Esophagus muscularis mucosa (tissue), 4 donors: ENCODE results near the gene STIP1. TPM values are rescaled to one million over a fixed set of nuclear protein-coding genes. Genes with fewer than 3 reads are reported as not detected.

Experiments used
- DNase-seq: peaks from one replicate; pipeline ENCODE4 v3.0.0-alpha.2; 2017; ENCODE audit errors: extremely low spot score
- H3K27ac ChIP-seq, 4 donors: fragments of 200-600 bp; sonication (generic); replicated peaks in 1 of 4; 1 replicate in 3 of 4; 2 replicates in 1 of 4; pipeline ENCODE4 v1.5.1; 2016 to 2019; ENCODE audit warnings: mild to moderate bottlenecking in 1 of 4
- H3K27me3 ChIP-seq, 4 donors: fragments of 200-600 bp; sonication (generic); one replicate each; pipeline versions ENCODE4 v1.5.1 to v1.6.0; 2016 to 2019
- H3K36me3 ChIP-seq, 4 donors: fragments of 200-600 bp; sonication (generic); one replicate each; pipeline ENCODE4 v1.5.1; 2016 to 2019
- H3K4me1 ChIP-seq, 4 donors: fragments of 200-600 bp; sonication (generic); one replicate each; pipeline ENCODE4 v1.5.1; 2016 to 2019
- H3K4me3 ChIP-seq, 4 donors: fragments of 200-600 bp; sonication (generic); 1 replicate in 2 of 4; 2 replicates in 2 of 4; pipeline ENCODE4 v1.5.1; 2016 to 2019; ENCODE audit warnings: mild to moderate bottlenecking in 4 of 4, moderate library complexity in 1 of 4
- H3K9me3 ChIP-seq, 4 donors: fragments of 200-600 bp; sonication (generic); 1 replicate in 3 of 4; 2 replicates in 1 of 4; pipeline ENCODE4 v1.5.1; 2016 to 2019
- EP300 ChIP-seq: sonication (generic); formaldehyde crosslinking; IDR thresholded peaks from one replicate; pipeline ENCODE4 v1.6.1; 2017; ENCODE audit warnings: antibody characterized with exemption
- POLR2A ChIP-seq: fragments of 450-650 bp; IDR thresholded peaks from one replicate; pipeline ENCODE4 v1.6.1; 2017; ENCODE audit warnings: antibody characterized with exemption, moderate library complexity, mild to moderate bottlenecking, low read depth
- POLR2AphosphoS5 ChIP-seq, 2 donors: sonication (generic); formaldehyde crosslinking; IDR thresholded peaks; one replicate each; pipeline ENCODE4 v1.6.1; 2017; ENCODE audit warnings: antibody characterized with exemption in 2 of 2
- WGBS: methylation state at CpG from one replicate; pipeline ENCODE4 v1.1.5; 2018; 5-methylcytosine and 5-hydroxymethylcytosine counted together
- intact Hi-C: fragments of 100-400 bp; cut with DNase I; formaldehyde crosslinking; loops from one replicate; pipeline ENCODE4 v1.15.1; 2023
- total RNA-seq, 4 donors: library from RNA; depleted of rRNA; stranded (reverse); fragments of >200 nt; gene quantifications; one replicate each; pipeline versions ENCODE4 v1.1.0 to v1.2.1, GENCODE V29; 2016
- TF ChIP-seq, protein P1 (sequence below), 3 experiments: fragments of 200-600 bp in 2 of 3; fragments of 450-650 bp in 1 of 3; sonication (generic) in 2 of 3; IDR thresholded peaks; one replicate each; pipeline ENCODE4 v1.5.1; 2017 to 2019; ENCODE audit warnings: antibody characterized with exemption in 3 of 3, mild to moderate bottlenecking in 2 of 3, moderate library complexity in 1 of 3

Gene STIP1
- total RNA-seq, 4 donors from 2014 or later = 82.2 to 116 (median 101) TPM

GRCh38 chr11:64196626-64197025 is 10.7 kb downstream of the STIP1 start:
- H3K4me1 ChIP-seq = peaks cover 0 to 8% (median 0%) of the 10 kb centered on the region in 4 donors
- DNase-seq = no peak
- H3K27me3 ChIP-seq = no peaks in the 10 kb centered on the region
- H3K36me3 ChIP-seq = peaks cover 76 to 93% (median 91%) of the 10 kb centered on the region in 4 donors
- intact Hi-C loops = no loop called here
- H3K4me3 ChIP-seq = no peak overlapping the region
- TF ChIP-seq POLR2A = no peak
- no peak for TF ChIP-seq EP300
- no peak for TF ChIP-seq POLR2AphosphoS5 (IDR thresholded peaks at IDR 0.05)
- TF ChIP-seq, protein P1, sequence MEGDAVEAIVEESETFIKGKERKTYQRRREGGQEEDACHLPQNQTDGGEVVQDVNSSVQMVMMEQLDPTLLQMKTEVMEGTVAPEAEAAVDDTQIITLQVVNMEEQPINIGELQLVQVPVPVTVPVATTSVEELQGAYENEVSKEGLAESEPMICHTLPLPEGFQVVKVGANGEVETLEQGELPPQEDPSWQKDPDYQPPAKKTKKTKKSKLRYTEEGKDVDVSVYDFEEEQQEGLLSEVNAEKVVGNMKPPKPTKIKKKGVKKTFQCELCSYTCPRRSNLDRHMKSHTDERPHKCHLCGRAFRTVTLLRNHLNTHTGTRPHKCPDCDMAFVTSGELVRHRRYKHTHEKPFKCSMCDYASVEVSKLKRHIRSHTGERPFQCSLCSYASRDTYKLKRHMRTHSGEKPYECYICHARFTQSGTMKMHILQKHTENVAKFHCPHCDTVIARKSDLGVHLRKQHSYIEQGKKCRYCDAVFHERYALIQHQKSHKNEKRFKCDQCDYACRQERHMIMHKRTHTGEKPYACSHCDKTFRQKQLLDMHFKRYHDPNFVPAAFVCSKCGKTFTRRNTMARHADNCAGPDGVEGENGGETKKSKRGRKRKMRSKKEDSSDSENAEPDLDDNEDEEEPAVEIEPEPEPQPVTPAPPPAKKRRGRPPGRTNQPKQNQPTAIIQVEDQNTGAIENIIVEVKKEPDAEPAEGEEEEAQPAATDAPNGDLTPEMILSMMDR (IDR thresholded peaks at IDR 0.05) = no peak
- H3K27ac ChIP-seq = no peak overlapping the region
- 85% methylated on average over 7 of the region's 9 CpGs for WGBS
- no peaks in the 10 kb centered on the region for H3K9me3 ChIP-seq

- 92% methylated on average over 2 of the region's 2 CpGs for WGBS
- no peak overlapping the region for H3K4me3 ChIP-seq
- intact Hi-C loops = no loop called here
- TF ChIP-seq POLR2AphosphoS5 (IDR thresholded peaks at IDR 0.05) = no peak
- TF ChIP-seq POLR2A = no peak
- TF ChIP-seq EP300 = no peak
- TF ChIP-seq, protein P1 (IDR thresholded peaks at IDR 0.05) = no peak
- no peak overlapping the region for H3K27ac ChIP-seq
- no peak for DNase-seq
- no peaks in the 10 kb centered on the region for H3K27me3 ChIP-seq
- no peaks in the 10 kb centered on the region for H3K4me1 ChIP-seq
- H3K9me3 ChIP-seq = no peaks in the 10 kb centered on the region
- peaks cover 85 to 100% (median 99%) of the 10 kb centered on the region in 4 donors for H3K36me3 ChIP-seq
These were observed 12.5 kb downstream of the STIP1 start for GRCh38 chr11:64198511-64198910.

DNA sequence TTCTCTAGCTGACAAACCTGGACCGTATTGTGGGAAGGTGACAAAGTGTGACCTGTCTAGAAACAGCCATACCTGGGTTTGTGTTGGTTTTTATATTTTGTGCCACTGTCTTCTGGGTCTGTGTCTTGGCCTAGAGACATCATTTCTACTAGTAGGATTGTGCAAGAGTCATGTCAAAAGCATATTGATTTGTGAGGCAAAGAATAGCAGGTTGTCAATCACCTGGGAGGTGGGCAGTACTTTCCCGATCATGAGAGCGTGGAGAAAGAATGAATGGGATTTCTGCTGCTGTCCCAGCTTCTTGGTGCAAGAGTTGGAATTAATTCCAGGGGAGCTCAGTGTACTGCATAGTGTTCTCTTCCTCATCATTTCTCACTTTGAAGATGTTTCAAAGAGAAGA is 15.6 kb downstream of the STIP1 start:
- Histone ChIP-seq H3K27me3 (no peaks in the 10 kb centered on the region), H3K4me1 (peaks cover 10 to 26% (median 16%) of the 10 kb centered on the region in 4 donors), H3K36me3 (peaks cover 65 to 99% (median 92%) of the 10 kb centered on the region in 4 donors), H3K27ac (no peak overlapping the region), H3K4me3 (no peak overlapping the region), H3K9me3 (no peaks in the 10 kb centered on the region)
- TF ChIP-seq POLR2A = no peak
- TF ChIP-seq, protein P1 (IDR thresholded peaks at IDR 0.05) = no peak
- no peak for TF ChIP-seq POLR2AphosphoS5 (IDR thresholded peaks at IDR 0.05)
- no peak for TF ChIP-seq EP300
- WGBS = 87% methylated on average over 3 of the region's 3 CpGs
- intact Hi-C loops = loop anchor here (5.0 kb wide), 1 partner anchor 96 kb away; no protein-coding TSS in a partner anchor
- no peak for DNase-seq

GRCh38 chr11:64202992-64203391 is 17.0 kb downstream of the STIP1 start:
- H3K27me3 ChIP-seq = no peaks in the 10 kb centered on the region
- H3K9me3 ChIP-seq = no peaks in the 10 kb centered on the region
- no peak overlapping the region for H3K4me3 ChIP-seq
- WGBS = 96% methylated on average over 9 of the region's 9 CpGs
- no peak for TF ChIP-seq POLR2AphosphoS5 (IDR thresholded peaks at IDR 0.05)
- no peak for TF ChIP-seq EP300
- TF ChIP-seq POLR2A = no peak
- TF ChIP-seq, protein P1 (IDR thresholded peaks at IDR 0.05) = no peak
- peaks cover 50 to 96% (median 83%) of the 10 kb centered on the region in 4 donors for H3K36me3 ChIP-seq
- H3K27ac ChIP-seq = no peak overlapping the region
- H3K4me1 ChIP-seq = peaks cover 13 to 41% (median 28%) of the 10 kb centered on the region in 4 donors
- DNase-seq = no peak
- intact Hi-C loops = loop anchor here (5.0 kb wide), 1 partner anchor 94 kb away; no protein-coding TSS in a partner anchor
